AG09319 (cell line): ENCODE data around the gene SLX9.
A peak's percentile ranks its signal among the peaks of the same experiment; 100 is the strongest.

Experiments
- DNase-seq: peaks from one replicate; pipeline ENCODE4 v3.0.0-alpha.2; 2010; ENCODE audit warnings: low read depth; ENCODE audit errors: extremely low read depth
- TF ChIP-seq, protein P1 (sequence below): IDR thresholded peaks from 2 replicates; pipeline ENCODE4 v1.5.1; 2011; ENCODE audit warnings: low read depth, mild to moderate bottlenecking, inconsistent platforms, low read length, moderate library complexity

SLX9 gene

DNA sequence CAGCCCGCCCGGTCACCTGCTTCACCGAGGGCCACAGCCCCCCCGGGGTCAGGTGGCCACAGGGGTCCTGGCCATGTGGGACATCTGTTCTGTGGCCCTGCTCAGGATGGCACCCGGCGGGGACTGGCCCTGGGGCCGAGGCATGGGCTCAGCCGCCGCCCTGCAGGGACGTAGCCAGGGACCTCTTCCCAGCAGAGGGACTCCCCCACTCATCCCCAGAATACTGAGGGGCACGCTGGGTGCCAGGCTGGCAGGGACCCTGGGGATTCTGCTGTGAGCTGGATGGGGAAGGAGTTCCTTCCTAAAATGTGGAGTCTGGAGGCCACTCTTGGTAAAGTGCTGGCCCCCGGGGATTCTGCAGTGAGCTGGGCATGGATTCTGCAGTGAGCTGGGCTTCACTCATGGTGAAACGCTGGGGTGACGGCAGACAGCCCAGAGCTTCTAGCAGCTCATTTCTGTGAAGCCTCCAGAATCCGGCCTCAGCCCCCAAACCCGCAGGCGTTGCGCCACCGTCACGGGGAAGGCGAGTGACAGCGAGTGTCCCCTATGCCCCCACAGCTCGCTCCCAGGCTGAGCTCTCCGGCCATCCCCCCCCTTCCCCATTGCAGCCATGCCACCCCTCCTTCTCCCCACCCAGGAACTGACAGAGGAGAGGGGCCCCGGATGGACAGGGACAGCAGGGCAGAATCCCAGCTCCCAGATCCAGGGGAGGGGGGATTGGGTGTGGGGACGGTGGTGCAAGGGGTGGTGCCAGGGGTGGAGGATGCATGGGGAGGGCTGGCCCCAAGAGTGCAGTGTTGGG is 20.5 kb upstream of the SLX9 start:
- no peak for DNase-seq
- TF ChIP-seq, protein P1, sequence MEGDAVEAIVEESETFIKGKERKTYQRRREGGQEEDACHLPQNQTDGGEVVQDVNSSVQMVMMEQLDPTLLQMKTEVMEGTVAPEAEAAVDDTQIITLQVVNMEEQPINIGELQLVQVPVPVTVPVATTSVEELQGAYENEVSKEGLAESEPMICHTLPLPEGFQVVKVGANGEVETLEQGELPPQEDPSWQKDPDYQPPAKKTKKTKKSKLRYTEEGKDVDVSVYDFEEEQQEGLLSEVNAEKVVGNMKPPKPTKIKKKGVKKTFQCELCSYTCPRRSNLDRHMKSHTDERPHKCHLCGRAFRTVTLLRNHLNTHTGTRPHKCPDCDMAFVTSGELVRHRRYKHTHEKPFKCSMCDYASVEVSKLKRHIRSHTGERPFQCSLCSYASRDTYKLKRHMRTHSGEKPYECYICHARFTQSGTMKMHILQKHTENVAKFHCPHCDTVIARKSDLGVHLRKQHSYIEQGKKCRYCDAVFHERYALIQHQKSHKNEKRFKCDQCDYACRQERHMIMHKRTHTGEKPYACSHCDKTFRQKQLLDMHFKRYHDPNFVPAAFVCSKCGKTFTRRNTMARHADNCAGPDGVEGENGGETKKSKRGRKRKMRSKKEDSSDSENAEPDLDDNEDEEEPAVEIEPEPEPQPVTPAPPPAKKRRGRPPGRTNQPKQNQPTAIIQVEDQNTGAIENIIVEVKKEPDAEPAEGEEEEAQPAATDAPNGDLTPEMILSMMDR = no peak

DNA sequence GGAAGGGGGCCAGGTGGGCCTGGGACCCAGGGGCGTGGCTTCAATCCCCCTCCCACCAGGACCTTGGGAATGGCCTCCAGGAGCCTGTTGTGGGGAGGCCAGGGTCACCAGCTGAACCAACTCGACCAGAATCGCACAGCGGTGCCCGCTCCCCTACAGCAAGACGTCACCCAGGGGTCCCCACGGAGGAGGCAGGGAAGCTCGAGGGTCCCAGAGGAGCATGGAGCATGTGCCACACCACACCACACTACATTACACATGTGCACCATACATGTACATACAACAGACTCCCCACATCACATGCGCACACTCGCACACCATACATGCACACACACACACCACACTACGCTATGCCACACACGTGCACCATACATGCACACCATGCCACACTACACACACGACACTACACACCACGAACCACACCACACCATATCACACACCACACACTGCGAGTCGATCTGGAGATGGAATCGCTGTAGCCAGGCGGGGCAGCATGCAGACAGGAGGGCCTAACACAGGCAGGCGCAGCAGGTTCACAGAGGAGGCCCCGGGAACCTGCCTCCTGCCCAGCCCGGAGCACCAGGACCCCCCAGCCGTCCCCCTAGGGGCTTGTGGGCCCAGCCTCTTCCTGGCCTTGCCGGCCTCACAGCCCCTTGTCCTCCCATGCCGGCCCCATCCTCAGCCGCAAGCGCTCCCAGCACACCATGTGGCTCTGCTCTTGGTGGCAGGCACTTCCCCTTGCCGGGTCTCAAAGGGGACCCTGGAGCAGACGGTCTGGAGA is 19.7 kb upstream of the SLX9 start:
- TF ChIP-seq, protein P1 = no peak
- no peak for DNase-seq

DNA sequence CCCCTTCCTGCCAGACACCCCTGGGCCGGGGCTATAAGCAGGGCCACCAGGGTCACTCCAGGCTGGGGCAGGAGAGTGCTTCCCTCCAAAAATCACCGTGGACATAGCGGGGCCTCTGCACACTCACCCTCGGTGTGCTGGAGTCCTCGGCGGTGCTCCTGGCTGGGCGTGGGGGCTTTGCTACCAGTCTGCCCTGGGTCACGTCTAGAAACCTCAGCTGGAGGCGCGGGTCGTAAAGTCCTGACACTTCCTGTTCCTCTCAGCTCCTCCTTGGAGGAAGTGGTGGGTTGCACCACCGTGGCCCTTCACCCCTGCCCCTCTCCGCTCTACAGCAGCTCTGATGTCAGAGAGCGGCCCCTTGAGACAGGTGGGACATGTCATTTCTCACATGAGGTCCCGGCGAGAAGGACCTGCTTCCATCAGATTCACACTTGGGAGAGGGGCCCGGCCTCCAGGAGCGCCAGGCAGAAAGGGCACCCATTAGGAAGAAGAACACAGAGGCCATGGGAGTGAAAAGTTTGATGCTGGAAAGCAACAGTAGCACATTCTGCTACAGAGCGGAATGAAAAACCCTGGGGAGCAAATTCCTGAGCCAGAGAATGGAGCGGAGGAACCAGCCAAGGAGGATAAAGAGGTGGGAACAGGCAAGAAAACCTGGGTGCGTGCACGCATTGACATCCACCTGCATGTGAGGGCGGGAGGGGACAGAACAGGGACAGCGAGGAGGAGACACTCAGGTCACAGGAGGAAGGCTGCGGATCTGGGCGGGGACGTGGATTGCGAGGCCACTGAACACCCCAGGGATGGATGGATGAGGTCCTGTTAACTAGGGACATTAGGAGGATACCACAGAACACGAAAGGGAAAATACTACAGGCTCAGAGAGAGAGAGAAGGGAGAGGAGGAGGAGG is 18.9 kb upstream of the SLX9 start, which contains the start of gene ITGB2:
Gene ITGB2, minus strand, starts transcription at position 206 of the 911 bp plus-strand sequence. CDS start 10,117 bp downstream, outside the sequence.
- TF ChIP-seq, protein P1 = no peak
- no peak for DNase-seq

DNA sequence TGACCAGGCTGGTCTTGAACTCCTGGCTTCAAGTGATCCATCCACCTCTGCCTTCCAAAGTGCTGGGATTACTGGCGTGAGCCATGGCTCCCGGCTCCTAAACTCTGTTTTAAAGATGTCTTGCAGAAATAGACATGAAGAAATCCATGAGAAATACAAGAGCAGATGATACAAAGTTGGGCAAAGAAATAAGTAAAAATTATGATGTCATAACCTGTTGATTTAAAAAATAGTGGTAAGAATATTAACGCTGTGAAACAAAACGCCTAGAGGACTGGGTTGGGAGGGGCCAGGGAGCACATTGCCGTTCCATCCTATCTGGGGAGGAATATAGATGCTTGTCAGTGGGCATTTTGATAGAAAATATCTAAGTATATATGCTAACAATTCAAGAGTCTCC is 17.9 kb upstream of the SLX9 start:
- TF ChIP-seq, protein P1 = no peak
- no peak for DNase-seq

DNA sequence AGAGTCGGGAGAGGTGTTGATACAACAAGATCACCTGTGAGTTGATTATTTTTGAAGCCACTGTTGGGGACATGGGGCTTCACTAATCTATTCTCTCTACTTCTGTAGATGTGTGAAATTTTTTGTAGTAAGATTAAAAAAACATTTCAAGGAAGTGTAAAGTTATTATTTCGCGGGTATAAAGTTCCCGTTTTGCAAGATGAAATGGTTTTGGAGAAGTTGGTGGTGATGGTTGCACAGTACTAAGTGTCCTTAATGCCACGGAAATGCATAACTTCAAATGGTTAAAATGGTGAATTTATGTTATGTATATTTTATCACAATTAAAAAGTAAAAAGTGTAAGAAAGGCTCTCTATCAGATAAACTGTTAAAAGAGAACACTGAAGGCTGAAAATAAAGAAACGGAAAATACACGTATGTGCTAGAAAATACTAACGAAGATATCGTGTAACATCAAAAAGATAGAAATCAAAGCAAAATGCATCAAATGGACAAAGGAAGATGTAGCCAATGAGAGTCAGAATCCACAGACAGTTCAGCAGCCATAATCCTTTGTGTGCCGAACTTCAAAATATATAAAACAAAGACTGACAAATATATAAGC is 16.2 kb upstream of the SLX9 start:
- TF ChIP-seq, protein P1 = no peak
- DNase-seq = no peak

DNA sequence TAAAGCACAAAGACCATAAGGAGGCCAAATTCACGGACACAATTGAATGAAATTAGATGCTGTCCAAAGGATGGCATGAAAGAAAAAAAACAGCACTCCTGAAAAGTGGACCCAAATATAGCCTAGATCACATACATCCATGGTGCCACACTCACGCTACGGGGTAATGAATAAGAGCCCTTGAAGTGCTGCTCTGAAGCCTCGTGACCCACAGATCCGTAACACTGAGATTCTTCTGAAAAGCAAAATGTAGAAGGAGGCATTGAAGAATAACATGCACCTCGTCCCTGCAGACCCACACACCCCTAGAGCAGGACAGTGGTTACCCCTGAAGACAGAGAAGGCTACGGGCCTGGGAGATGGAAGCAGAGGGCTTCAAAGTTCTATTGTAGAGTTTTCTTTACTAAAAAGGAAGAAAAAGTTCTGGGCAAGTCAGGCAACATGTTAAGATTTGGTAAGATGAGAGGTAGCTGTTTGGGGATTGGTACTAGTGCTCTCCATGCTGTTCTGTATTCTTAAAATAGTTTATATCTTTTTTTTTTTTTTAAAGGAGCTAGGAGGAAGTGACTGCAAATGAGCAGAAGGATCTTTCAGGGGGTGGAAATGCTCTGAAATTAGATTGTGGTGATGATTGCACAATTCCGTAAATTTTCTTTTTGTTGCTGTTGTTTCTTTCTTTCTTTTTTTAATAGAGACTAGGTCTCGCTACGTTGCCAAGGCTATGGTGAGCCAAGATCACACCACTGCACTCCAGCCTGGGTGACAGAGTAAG is 15.0 kb upstream of the SLX9 start:
- TF ChIP-seq, protein P1 = no peak

More for the DNA sequence above, 15.0 kb upstream of the SLX9 start:
- peak; percentile 24 for DNase-seq
